Measurements from ENCODE around the gene TEX19. TPM values are rescaled to one million over a fixed set of nuclear protein-coding genes. Genes with fewer than 3 reads are reported as not detected.

The TEX19 gene
- total and polyA plus RNA-seq, 2 experiments from 2014 or later, result 0.51 TPM; not detected in 1

DNA sequence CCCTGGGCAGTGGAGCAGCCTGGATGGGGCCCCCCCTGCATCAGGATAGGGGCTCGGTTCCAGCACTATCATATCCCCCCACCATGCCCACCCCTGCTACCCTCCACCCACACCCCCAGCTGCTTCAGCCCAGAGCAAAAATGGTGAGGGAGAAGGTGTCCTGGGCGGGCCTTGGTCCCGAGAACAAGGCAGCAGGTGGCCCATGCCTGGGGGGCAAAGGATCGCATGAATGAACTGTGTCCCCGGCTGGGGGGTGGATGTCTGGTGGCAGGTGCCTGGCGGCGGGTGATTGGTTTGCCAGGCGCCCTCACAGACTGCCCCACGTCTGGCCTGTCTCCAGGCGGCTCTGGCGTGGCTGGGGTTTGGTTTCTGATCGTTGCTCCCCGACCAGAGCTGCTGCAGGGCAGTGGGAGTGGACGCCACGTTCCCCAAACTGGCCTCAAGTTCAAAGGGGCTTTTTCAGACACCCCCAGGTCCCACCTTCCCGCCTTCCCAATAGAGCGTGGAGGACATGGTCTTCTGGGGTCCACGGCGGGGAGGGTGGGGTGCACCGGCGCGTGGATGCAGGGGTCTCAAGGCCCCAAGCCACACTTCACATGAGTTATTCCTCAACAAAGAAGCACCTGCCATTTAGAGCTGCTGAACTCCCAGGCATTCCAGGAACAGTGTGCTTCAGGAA, 25.1 kb downstream of the TEX19 start:
- H3K27ac ChIP-seq, result no peak overlapping the region
- peaks cover 4% of the 10 kb centered on the region for H3K4me1 ChIP-seq (ENCODE audit: low read depth)
- TF ChIP-seq, protein P1, sequence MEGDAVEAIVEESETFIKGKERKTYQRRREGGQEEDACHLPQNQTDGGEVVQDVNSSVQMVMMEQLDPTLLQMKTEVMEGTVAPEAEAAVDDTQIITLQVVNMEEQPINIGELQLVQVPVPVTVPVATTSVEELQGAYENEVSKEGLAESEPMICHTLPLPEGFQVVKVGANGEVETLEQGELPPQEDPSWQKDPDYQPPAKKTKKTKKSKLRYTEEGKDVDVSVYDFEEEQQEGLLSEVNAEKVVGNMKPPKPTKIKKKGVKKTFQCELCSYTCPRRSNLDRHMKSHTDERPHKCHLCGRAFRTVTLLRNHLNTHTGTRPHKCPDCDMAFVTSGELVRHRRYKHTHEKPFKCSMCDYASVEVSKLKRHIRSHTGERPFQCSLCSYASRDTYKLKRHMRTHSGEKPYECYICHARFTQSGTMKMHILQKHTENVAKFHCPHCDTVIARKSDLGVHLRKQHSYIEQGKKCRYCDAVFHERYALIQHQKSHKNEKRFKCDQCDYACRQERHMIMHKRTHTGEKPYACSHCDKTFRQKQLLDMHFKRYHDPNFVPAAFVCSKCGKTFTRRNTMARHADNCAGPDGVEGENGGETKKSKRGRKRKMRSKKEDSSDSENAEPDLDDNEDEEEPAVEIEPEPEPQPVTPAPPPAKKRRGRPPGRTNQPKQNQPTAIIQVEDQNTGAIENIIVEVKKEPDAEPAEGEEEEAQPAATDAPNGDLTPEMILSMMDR (IDR thresholded peaks at IDR 0.05; ENCODE audit: low read depth, low read length), result no peak
- H3K9me3 ChIP-seq (ENCODE audit: low read depth), result no peaks in the 10 kb centered on the region
- no peak overlapping the region for H3K4me3 ChIP-seq
- no peak for DNase-seq (ENCODE audit: low read depth in 1 of 2, low spot score in 1 of 2)
- peaks cover 7% of the 10 kb centered on the region for H3K27me3 ChIP-seq
- no peaks in the 10 kb centered on the region for H3K36me3 ChIP-seq

DNA sequence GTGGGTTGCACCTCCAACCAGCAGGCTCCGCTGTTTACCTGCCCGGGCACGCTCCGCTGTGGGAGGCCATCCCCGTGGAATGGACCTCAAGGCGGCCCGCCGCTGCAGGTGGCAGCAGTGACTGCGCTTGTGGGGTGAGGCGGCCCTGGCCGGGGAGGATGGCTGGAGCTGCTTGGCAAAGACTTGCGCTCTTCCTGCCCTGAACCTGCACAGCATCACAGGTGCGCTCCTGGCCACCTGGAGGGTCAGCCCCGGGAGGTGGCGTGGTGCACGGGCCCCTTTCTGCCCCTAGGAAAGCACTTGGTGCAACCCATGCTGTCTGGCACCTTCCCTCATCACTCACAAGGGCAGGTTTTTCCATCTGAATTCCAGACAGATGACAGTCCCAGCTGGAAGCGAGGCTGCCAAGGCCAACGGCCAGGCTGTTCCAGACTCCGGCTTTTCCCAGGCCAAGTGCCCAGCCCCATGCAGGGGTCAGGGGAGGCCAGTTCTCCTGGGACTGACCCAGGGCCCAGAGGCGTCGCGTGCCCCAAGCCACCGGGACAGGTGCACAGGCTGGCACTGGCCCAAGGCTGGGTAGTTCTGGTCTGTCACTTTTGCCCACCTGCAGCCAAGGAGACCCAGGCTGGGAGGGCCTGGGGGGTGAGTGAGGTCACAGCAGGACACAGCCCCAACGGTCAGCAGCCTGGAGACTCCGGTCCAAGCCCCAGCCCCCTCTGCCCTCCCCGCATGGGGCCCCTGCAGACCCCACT, 25.9 kb downstream of the TEX19 start:
- peaks cover 4% of the 10 kb centered on the region for H3K4me1 ChIP-seq (ENCODE audit: low read depth)
- TF ChIP-seq, protein P1 (IDR thresholded peaks at IDR 0.05; ENCODE audit: low read depth, low read length), result no peak
- no peak for DNase-seq (ENCODE audit: low read depth in 1 of 2, low spot score in 1 of 2)
- H3K27ac ChIP-seq, result no peak overlapping the region
- no peaks in the 10 kb centered on the region for H3K36me3 ChIP-seq
- H3K4me3 ChIP-seq, result no peak overlapping the region
- peaks cover 2% of the 10 kb centered on the region for H3K27me3 ChIP-seq
- no peaks in the 10 kb centered on the region for H3K9me3 ChIP-seq (ENCODE audit: low read depth)

DNA sequence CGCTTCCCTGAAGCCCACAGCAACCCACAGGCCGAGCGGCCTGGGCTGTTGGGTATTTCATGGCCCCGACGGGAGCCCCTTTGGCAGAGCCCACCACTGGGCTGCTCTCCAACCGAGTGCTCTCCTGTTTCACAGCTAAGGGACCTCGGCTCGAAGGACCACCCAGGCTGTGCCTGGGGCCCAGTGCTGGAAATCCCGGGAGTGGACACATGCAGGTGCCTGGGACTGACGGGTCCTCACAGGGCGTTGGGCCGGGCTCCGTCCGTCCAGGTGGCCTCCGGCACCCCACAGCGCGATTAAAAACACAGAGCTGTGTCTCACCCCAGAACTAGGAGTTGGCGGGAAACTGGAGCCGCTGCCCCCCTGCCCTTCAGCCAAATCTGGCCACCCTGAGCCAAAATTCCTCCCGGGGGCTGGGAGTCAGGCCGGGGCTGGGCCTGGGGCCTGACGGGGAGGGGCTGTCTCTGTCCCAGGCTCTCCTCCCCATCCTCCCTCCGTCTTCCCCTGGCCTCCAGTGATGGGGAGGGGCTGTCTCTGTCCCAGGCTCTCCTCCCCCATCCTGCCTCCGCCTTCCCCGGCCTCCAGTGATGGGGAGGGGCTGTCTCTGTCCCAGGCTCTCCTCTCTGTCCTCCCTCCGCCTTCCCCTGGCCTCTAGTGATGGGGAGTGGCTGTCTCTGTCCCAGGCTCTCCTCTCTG, 26.7 kb downstream of the TEX19 start:
- H3K4me3 ChIP-seq, result no peak overlapping the region
- H3K27ac ChIP-seq, result no peak overlapping the region
- no peaks in the 10 kb centered on the region for H3K9me3 ChIP-seq (ENCODE audit: low read depth)
- TF ChIP-seq, protein P1 (IDR thresholded peaks at IDR 0.05; ENCODE audit: low read depth, low read length), result no peak
- H3K4me1 ChIP-seq (ENCODE audit: low read depth), result peaks cover 4% of the 10 kb centered on the region
- H3K36me3 ChIP-seq, result no peaks in the 10 kb centered on the region
- DNase-seq (ENCODE audit: low read depth in 1 of 2, low spot score in 1 of 2), result no peak
- H3K27me3 ChIP-seq, result no peaks in the 10 kb centered on the region

DNA sequence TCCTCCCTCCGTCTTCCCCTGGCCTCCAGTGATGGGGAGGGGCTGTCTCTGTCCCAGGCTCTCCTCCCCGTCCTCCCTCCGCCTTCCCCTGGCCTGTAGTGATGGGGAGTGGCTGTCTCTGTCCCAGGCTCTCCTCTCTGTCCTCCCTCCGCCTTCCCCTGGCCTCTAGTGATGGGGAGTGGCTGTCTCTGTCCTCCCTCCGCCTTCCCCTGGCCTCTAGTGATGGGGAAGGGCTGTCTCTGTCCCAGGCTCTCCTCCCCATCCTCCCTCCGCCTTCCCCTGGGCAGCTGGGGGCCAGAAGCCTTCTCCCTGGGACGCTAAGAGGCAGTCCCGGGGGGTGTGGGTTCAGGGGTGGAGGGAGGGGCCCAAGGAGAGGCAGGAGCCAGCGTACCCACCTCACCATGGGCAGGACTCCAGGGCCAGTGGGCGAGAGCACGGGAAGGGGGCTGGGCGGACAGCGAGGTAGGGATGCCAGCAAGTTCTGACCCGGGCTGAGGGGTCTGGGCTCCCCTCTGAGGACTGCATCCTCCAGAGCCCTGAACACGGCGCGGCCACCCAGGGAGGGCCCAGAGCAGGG, 27.3 kb downstream of the TEX19 start:
- Histone ChIP-seq H3K4me3 (no peak overlapping the region), H3K36me3 (no peaks in the 10 kb centered on the region), H3K9me3 (ENCODE audit: low read depth) (no peaks in the 10 kb centered on the region), H3K27ac (no peak overlapping the region), H3K27me3 (no peaks in the 10 kb centered on the region), H3K4me1 (ENCODE audit: low read depth) (peaks cover 4% of the 10 kb centered on the region)
- TF ChIP-seq, protein P1 (IDR thresholded peaks at IDR 0.05; ENCODE audit: low read depth, low read length), result no peak
- no peak for DNase-seq (ENCODE audit: low read depth in 1 of 2, low spot score in 1 of 2)

DNA sequence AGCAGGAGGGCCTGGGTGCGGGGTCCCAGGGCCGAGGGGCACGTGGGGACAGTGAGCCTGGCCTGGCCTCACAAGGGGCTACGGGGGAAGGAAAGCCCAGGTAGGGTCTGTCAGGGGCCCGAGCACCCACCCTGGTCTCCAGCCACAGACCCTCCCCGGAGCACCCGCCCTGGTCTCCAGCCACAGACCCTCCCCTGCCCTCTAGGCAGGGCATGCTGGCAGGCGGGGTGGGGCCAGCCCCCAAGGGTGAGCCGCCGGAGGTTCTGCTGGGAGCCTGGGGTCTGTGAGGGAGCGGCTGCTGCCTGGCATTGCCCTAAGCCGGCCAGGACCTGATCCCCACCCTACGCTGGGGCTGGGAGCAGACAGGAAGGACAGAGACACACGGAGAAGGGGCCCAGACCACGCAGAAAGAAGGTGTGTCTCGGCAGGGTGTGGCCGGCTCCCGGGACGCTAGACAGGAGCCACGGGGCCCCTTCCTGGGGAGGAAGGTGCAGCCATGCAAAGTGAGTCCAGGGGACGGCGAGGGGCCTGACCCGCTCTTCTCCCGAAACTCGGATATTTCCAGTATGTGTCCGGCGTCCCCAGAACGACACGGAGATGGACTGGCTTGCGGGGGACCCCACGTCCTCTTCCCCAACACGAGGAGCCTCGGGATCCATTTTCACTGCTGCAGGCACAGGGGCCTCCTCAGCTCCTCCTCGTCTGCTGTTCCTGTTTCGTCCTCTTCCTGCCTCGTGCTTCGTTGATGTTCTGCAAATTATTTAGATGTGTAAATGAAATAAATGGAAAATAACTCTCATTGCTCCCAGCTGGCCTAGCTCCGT, 28.0 kb downstream of the TEX19 start:
- no peaks in the 10 kb centered on the region for H3K36me3 ChIP-seq
- H3K27ac ChIP-seq, result no peak overlapping the region
- no peak overlapping the region for H3K4me3 ChIP-seq
- no peak for DNase-seq (ENCODE audit: low read depth in 1 of 2, low spot score in 1 of 2)
- peaks cover 4% of the 10 kb centered on the region for H3K4me1 ChIP-seq (ENCODE audit: low read depth)
- TF ChIP-seq, protein P1 (IDR thresholded peaks at IDR 0.05; ENCODE audit: low read depth, low read length), result no peak
- H3K9me3 ChIP-seq (ENCODE audit: low read depth), result no peaks in the 10 kb centered on the region
- H3K27me3 ChIP-seq, result no peaks in the 10 kb centered on the region

Data from cardiac muscle cell (in vitro differentiated cells and primary cell).